Progenitor cell of endocrine pancreas (in vitro differentiated cells): ENCODE results near the gene E2F1. TPM values are rescaled to one million over a fixed set of nuclear protein-coding genes. Genes with fewer than 3 reads are reported as not detected.

Experiments used
- DNase-seq: peaks from one replicate; pipeline ENCODE4 v3.0.0; 2021; ENCODE audit warnings: low spot score; ENCODE audit not compliant: unreplicated experiment
- H3K27ac Mint-ChIP-seq: 2 replicates; pipeline ENCODE4 v1.8.0; 2021; ENCODE audit warnings: mild to moderate bottlenecking, moderate library complexity, mixed read lengths
- H3K27me3 Mint-ChIP-seq: 2 replicates; pipeline ENCODE4 v1.8.0; 2021; ENCODE audit warnings: mixed read lengths
- H3K36me3 Mint-ChIP-seq: 2 replicates; pipeline ENCODE4 v1.8.0; 2022; ENCODE audit warnings: mixed read lengths; ENCODE audit not compliant: insufficient read depth
- H3K4me1 Mint-ChIP-seq: 2 replicates; pipeline ENCODE4 v1.8.0; 2021; ENCODE audit warnings: low read depth, mixed read lengths
- H3K4me3 Mint-ChIP-seq: 2 replicates; pipeline ENCODE4 v1.8.0; 2021; ENCODE audit warnings: low read depth, mild to moderate bottlenecking, moderate library complexity, mixed read lengths
- H3K9me3 Mint-ChIP-seq: 2 replicates; pipeline ENCODE4 v1.8.0; 2021; ENCODE audit warnings: low read depth, mixed read lengths
- total RNA-seq: library from RNA; stranded (reverse); gene quantifications from 2 replicates; pipeline ENCODE4 v1.2.1, GENCODE V29; 2021
- TF ChIP-seq, protein P1 (sequence below): fragments of 200-600 bp; sonication (generic); IDR thresholded peaks from one replicate; pipeline ENCODE4 v1.5.0; 2021; ENCODE audit warnings: antibody characterized with exemption, mild to moderate bottlenecking; ENCODE audit not compliant: unreplicated experiment

E2F1 gene
- total RNA-seq, 1 donor from 2014 or later: 26.5 TPM

- peaks cover 59% of the 10 kb centered on the region for H3K4me1 Mint-ChIP-seq
- peak overlapping the region; percentile 86 for H3K27ac Mint-ChIP-seq
- H3K36me3 Mint-ChIP-seq: peaks cover 5% of the 10 kb centered on the region
- H3K9me3 Mint-ChIP-seq: no peaks in the 10 kb centered on the region
- no peak for DNase-seq
- H3K4me3 Mint-ChIP-seq: no peak overlapping the region
- TF ChIP-seq, protein P1, sequence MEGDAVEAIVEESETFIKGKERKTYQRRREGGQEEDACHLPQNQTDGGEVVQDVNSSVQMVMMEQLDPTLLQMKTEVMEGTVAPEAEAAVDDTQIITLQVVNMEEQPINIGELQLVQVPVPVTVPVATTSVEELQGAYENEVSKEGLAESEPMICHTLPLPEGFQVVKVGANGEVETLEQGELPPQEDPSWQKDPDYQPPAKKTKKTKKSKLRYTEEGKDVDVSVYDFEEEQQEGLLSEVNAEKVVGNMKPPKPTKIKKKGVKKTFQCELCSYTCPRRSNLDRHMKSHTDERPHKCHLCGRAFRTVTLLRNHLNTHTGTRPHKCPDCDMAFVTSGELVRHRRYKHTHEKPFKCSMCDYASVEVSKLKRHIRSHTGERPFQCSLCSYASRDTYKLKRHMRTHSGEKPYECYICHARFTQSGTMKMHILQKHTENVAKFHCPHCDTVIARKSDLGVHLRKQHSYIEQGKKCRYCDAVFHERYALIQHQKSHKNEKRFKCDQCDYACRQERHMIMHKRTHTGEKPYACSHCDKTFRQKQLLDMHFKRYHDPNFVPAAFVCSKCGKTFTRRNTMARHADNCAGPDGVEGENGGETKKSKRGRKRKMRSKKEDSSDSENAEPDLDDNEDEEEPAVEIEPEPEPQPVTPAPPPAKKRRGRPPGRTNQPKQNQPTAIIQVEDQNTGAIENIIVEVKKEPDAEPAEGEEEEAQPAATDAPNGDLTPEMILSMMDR: no peak
- no peaks in the 10 kb centered on the region for H3K27me3 Mint-ChIP-seq
Observed at GRCh38 chr20:33650753-33651561, 35.2 kb downstream of the E2F1 start.

GRCh38 chr20:33650111-33650752 is 36.0 kb downstream of the E2F1 start:
- H3K9me3 Mint-ChIP-seq: no peaks in the 10 kb centered on the region
- peaks cover 12% of the 10 kb centered on the region for H3K36me3 Mint-ChIP-seq
- no peak for DNase-seq
- H3K4me1 Mint-ChIP-seq: peaks cover 59% of the 10 kb centered on the region
- no peak overlapping the region for H3K4me3 Mint-ChIP-seq
- no peaks in the 10 kb centered on the region for H3K27me3 Mint-ChIP-seq
- TF ChIP-seq, protein P1: no peak
- peak overlapping the region; percentile 4 for H3K27ac Mint-ChIP-seq

- Mint-ChIP-seq H3K9me3 (no peaks in the 10 kb centered on the region), H3K27ac (peak overlapping the region; percentile 84), H3K36me3 (peaks cover 18% of the 10 kb centered on the region), H3K4me1 (peaks cover 49% of the 10 kb centered on the region), H3K27me3 (no peaks in the 10 kb centered on the region), H3K4me3 (no peak overlapping the region)
- no peak for DNase-seq
- TF ChIP-seq, protein P1: no peak
Observed at GRCh38 chr20:33649201-33649681, 36.9 kb downstream of the E2F1 start.

GRCh38 chr20:33648396-33649004 is 37.7 kb downstream of the E2F1 start:
- peaks cover 41% of the 10 kb centered on the region for H3K4me1 Mint-ChIP-seq
- H3K27me3 Mint-ChIP-seq: no peaks in the 10 kb centered on the region
- H3K4me3 Mint-ChIP-seq: no peak overlapping the region
- no peak for DNase-seq
- no peaks in the 10 kb centered on the region for H3K9me3 Mint-ChIP-seq
- TF ChIP-seq, protein P1: no peak
- no peak overlapping the region for H3K27ac Mint-ChIP-seq
- peaks cover 20% of the 10 kb centered on the region for H3K36me3 Mint-ChIP-seq
